Adrenal gland (tissue), 12 donors: ENCODE results near the gene MAPKAP1. TPM values are rescaled to one million over a fixed set of nuclear protein-coding genes. Genes with fewer than 3 reads are reported as not detected.

Source experiments
- DNase-seq, 7 donors: peaks; one replicate each; pipeline ENCODE4 v3.0.0-alpha.2; 2019 to 2020
- H3K27ac ChIP-seq, 5 donors: fragments of 200-600 bp; sonication (generic) in 4 of 5; 1 replicate in 3 of 5; 2 replicates in 2 of 5; pipeline versions ENCODE4 v1.5.1 to v1.8.0; 2016 to 2020; ENCODE audit warnings: mild to moderate bottlenecking in 1 of 5
- H3K27me3 ChIP-seq: fragments of 200-600 bp; 2 replicates; pipeline ENCODE4 v1.8.0; 2021
- H3K36me3 ChIP-seq, 2 donors: fragments of 200-600 bp; replicated peaks in 1 of 2; 1 replicate in 1 of 2; 2 replicates in 1 of 2; pipeline versions ENCODE4 v1.5.1 to v1.8.0; 2018 to 2022
- H3K4me1 ChIP-seq, 2 donors: fragments of 200-600 bp; replicated peaks in 1 of 2; 1 replicate in 1 of 2; 2 replicates in 1 of 2; pipeline versions ENCODE4 v1.5.1 to v1.8.0; 2018 to 2021
- H3K4me3 ChIP-seq, 4 donors: fragments of 200-600 bp; sonication (generic) in 3 of 4; one replicate each; pipeline ENCODE4 v1.5.1; 2016 to 2018
- H3K9me3 ChIP-seq, 3 donors: fragments of 200-600 bp; sonication (generic) in 1 of 3; replicated peaks in 1 of 3; 1 replicate in 2 of 3; 2 replicates in 1 of 3; pipeline versions ENCODE4 v1.5.1 to v1.8.0; 2016 to 2021
- CTCF ChIP-seq, 6 experiments: fragments of 450-650 bp in 4 of 6; fragments of 200-600 bp in 2 of 6; sonication (generic) in 1 of 6; IDR thresholded peaks; 1 replicate in 5 of 6; 2 replicates in 1 of 6; pipeline versions ENCODE4 v1.5.1 to v1.8.0; 2016 to 2021; ENCODE audit warnings: antibody characterized with exemption in 6 of 6, mild to moderate bottlenecking in 2 of 6, moderate library complexity in 1 of 6
- POLR2A ChIP-seq, 2 donors: fragments of 450-650 bp; IDR thresholded peaks; one replicate each; pipeline ENCODE4 v1.6.1; 2017; ENCODE audit warnings: antibody characterized with exemption in 2 of 2, mild to moderate bottlenecking in 2 of 2, moderate library complexity in 1 of 2
- WGBS, 4 donors: extraction: QIAGEN DNeasy Blood & Tissue Kit in 2 of 4; methylation state at CpG; one replicate each; pipeline versions ENCODE4 v1.1.5 to v1.1.7; 2013 to 2017; 5-methylcytosine and 5-hydroxymethylcytosine counted together
- intact Hi-C, 2 donors: fragments of 100-400 bp; cut with DNase I; formaldehyde crosslinking; loops; one replicate each; pipeline versions ENCODE4 v1.14.1 to v1.15.0; 2022 to 2023
- polyA plus RNA-seq, 3 donors: library from polyadenylated mRNA; stranded (reverse); fragments of 200-250 nt in 2 of 3; fragments of 350-450 nt in 1 of 3; fragmentation: Illumina TruSeq in 1 of 3; extraction: RNeasy Lipid Tissue Mini Kit (QIAGEN cat#74804) in 1 of 3; gene quantifications; one replicate each; pipeline ENCODE4 v1.2.3, GENCODE V29; 2013 to 2014
- total RNA-seq, 9 donors: library from RNA; depleted of rRNA in 4 of 9; stranded (reverse); fragments of >200 nt in 4 of 9; fragments of 120-200 nt in 1 of 9; fragmentation: NEBNext Ultra II Directional in 1 of 9; extraction: Animal tissue kit (Norgen Biotek cat#: 25700) in 1 of 9; gene quantifications; one replicate each; pipeline versions ENCODE4 v1.1.0 to v1.2.4, GENCODE V29; 2013 to 2023
- donor health status: healthy with polysubstance abuse.
- donor health status: Bipolar disorder and iron deficiency.
- donor health status: DM: yes; HTN: yes; CAD: no.
- donor health status: DM: no; HTN: no; CAD: no.
- donor health status: DM: no; HTN: no; CAD: no.
- donor health status: DM: yes; HTN: yes; CAD: no.

MAPKAP1 gene
- total and polyA plus RNA-seq, 12 donors = 72.2 to 156 (median 94.9) TPM

GRCh38 chr9:125434986-125435775, 271.8 kb downstream of the MAPKAP1 start:
- TF ChIP-seq POLR2A (IDR thresholded peaks at IDR 0.05) (no peak), CTCF (IDR thresholded peaks at IDR 0.05) (no peak)
- DNase-seq = peak in 1 of 7 donors; percentile 13
- Histone ChIP-seq H3K4me1 (no peaks in the 10 kb centered on the region), H3K9me3 (no peaks in the 10 kb centered on the region), H3K36me3 (peaks cover 0 to 15% of the 10 kb centered on the region in 2 donors), H3K4me3 (no peak overlapping the region), H3K27me3 (no peaks in the 10 kb centered on the region), H3K27ac (no peak overlapping the region)
- 87 to 94% (median 88%) methylated on average over 8 to 16 of the region's 16 CpGs for WGBS, 4 donors
- intact Hi-C loops = no loop called here

DNA sequence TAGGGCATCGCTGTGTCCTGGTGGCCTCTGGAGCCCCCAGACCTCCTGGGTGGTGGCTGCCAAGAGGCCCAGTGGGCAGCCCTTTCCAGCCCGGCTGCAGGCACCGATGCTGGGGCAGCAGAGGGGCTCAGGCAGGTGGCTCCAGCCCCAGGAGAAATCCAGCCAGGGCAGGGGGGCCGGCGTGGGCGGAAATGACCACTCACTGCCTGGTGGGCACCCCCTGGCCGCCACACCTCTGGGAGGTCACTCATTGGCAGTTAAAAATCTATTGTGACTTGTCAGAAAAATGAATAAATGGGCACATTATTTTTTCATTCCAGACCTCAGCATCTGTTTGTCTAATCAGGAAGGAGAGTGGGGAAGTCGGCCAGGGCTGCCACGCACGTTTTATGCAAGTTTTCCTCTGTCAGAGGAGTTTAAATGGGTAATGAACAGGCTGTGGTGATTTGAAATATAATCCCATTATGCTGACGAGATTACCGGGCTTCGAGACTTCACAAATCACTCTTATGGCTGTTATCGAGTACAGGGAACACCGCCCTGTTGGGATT, 273.5 kb downstream of the MAPKAP1 start:
- peak in 1 of 7 donors; percentile 8 for DNase-seq
- H3K9me3 ChIP-seq = no peaks in the 10 kb centered on the region
- H3K27ac ChIP-seq = no peak overlapping the region
- H3K4me1 ChIP-seq = no peaks in the 10 kb centered on the region
- H3K27me3 ChIP-seq = no peaks in the 10 kb centered on the region
- 60 to 66% (median 61%) methylated on average over 13 to 15 of the region's 15 CpGs for WGBS, 4 donors
- H3K36me3 ChIP-seq = peaks cover 0 to 2% of the 10 kb centered on the region in 2 donors
- TF ChIP-seq CTCF (IDR thresholded peaks at IDR 0.05) (no peak), POLR2A (IDR thresholded peaks at IDR 0.05) (no peak)
- no peak overlapping the region for H3K4me3 ChIP-seq
- intact Hi-C loops = no loop called here

GRCh38 chr9:125432715-125433385, 274.2 kb downstream of the MAPKAP1 start:
- no peaks in the 10 kb centered on the region for H3K9me3 ChIP-seq
- WGBS, 4 donors = 84 to 88% (median 86%) methylated on average over 8 to 14 of the region's 14 CpGs
- H3K27ac ChIP-seq = no peak overlapping the region
- H3K4me3 ChIP-seq = no peak overlapping the region
- H3K36me3 ChIP-seq = no peaks in the 10 kb centered on the region
- H3K27me3 ChIP-seq = no peaks in the 10 kb centered on the region
- intact Hi-C loops = no loop called here
- DNase-seq = peak in 2 of 7 donors; percentile 9 to 10
- TF ChIP-seq CTCF (IDR thresholded peaks at IDR 0.05) = no peak
- TF ChIP-seq POLR2A (IDR thresholded peaks at IDR 0.05) = no peak
- no peaks in the 10 kb centered on the region for H3K4me1 ChIP-seq

DNA sequence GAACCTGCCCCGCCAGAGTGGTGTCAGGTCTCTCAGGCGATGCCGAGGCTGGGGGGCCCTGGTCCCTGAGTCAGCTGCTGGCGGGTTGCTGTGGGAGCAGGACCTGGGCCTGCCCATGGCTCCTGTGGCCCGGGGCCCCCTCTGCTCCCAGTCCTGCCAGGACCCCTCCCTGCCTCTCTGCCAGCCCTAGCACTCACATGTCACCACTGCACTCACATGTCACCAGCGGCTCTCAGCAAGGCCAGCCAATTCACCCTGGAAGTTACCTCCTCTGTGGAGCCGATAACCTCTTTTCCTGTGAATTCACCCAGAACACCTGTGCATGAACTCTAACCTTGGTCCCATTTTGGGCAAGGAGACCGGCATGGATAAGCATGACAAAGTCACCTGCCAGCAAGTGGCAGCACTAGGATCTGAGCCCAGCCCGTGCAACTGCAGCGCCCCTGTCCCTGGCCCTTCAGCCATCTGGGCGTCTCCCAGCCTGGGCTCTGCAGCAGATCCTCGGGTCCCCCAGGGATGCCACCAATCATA, 275.2 kb downstream of the MAPKAP1 start:
- 59 to 73% (median 69%) methylated on average over 4 to 12 of the region's 12 CpGs for WGBS, 4 donors
- intact Hi-C loops = no loop called here

More for the DNA sequence above, 275.2 kb downstream of the MAPKAP1 start:
- Histone ChIP-seq H3K27me3 (no peaks in the 10 kb centered on the region), H3K36me3 (no peaks in the 10 kb centered on the region), H3K4me1 (no peaks in the 10 kb centered on the region), H3K9me3 (no peaks in the 10 kb centered on the region), H3K27ac (no peak overlapping the region), H3K4me3 (no peak overlapping the region)
- peak in 1 of 7 donors; percentile 11 for DNase-seq
- TF ChIP-seq CTCF (IDR thresholded peaks at IDR 0.05) (no peak), POLR2A (IDR thresholded peaks at IDR 0.05) (no peak)
